PFSK-1 (cell line): ENCODE measurements around the gene ASF1B.

Source experiments
- FOXP2 ChIP-seq: optimal IDR thresholded peaks from 2 replicates; pipeline ENCODE3; 2011; ENCODE audit warnings: borderline replicate concordance, control low read depth, inconsistent platforms; ENCODE audit not compliant: insufficient read depth; ENCODE audit errors: extremely low read length, extremely low read depth
- POLR2AphosphoS5 ChIP-seq: IDR thresholded peaks from 2 replicates; pipeline ENCODE4 v1.6.1; 2012; ENCODE audit warnings: low read depth, mild to moderate bottlenecking, control low read depth, low read length, moderate library complexity
- REST ChIP-seq, 2 experiments: IDR thresholded peaks; 2 replicates each; pipeline versions ENCODE4 v1.6.1 to v1.8.0; 2011 to 2012; ENCODE audit warnings: low read depth in 2 of 2, low read length in 2 of 2, control low read depth in 1 of 2, inconsistent platforms in 1 of 2, mild to moderate bottlenecking in 1 of 2, moderate library complexity in 1 of 2; ENCODE audit not compliant: insufficient read depth in 1 of 2
- SIN3A ChIP-seq: IDR thresholded peaks from 2 replicates; pipeline ENCODE4 v1.6.1; 2012; ENCODE audit warnings: mild to moderate bottlenecking, low read length, moderate library complexity, borderline replicate concordance; ENCODE audit not compliant: insufficient read depth
- TAF1 ChIP-seq: IDR thresholded peaks from 2 replicates; pipeline ENCODE4 v1.6.1; 2012; ENCODE audit warnings: low read length, control low read depth, borderline replicate concordance; ENCODE audit not compliant: insufficient read depth

The ASF1B gene

GRCh38 chr19:14114854-14115253, 21.5 kb downstream of the ASF1B start:
- no peak for TF ChIP-seq POLR2AphosphoS5
- no peak for TF ChIP-seq FOXP2
- TF ChIP-seq TAF1: no peak
- no peak for TF ChIP-seq REST (IDR thresholded peaks at IDR 0.05; ENCODE audit: insufficient read depth in 1 of 2, low read depth in 2 of 2, low read length in 2 of 2)
- TF ChIP-seq SIN3A: no peak

- no peak for TF ChIP-seq POLR2AphosphoS5
- no peak for TF ChIP-seq SIN3A
- TF ChIP-seq REST (IDR thresholded peaks at IDR 0.05; ENCODE audit: insufficient read depth in 1 of 2, low read depth in 2 of 2, low read length in 2 of 2): no peak
- TF ChIP-seq TAF1: no peak
- TF ChIP-seq FOXP2: no peak
Measured at GRCh38 chr19:14114439-14114838, 21.9 kb downstream of the ASF1B start.

- TF ChIP-seq FOXP2 (no peak), TAF1 (no peak), REST (IDR thresholded peaks at IDR 0.05; ENCODE audit: insufficient read depth in 1 of 2, low read depth in 2 of 2, low read length in 2 of 2) (no peak), POLR2AphosphoS5 (no peak), SIN3A (no peak)
Measured at GRCh38 chr19:14113762-14114414, 22.5 kb downstream of the ASF1B start.

GRCh38 chr19:14112809-14113385, 23.5 kb downstream of the ASF1B start:
- no peak for TF ChIP-seq TAF1
- no peak for TF ChIP-seq POLR2AphosphoS5
- TF ChIP-seq SIN3A: no peak
- TF ChIP-seq REST (IDR thresholded peaks at IDR 0.05; ENCODE audit: insufficient read depth in 1 of 2, low read depth in 2 of 2, low read length in 2 of 2): no peak
- no peak for TF ChIP-seq FOXP2
